OCI-LY1 (cell line): ENCODE data around the gene CRLF3.

Experiments used
- H2AFZ ChIP-seq: fragments of 200-600 bp; sonication (generic), shearing (Covaris generic); 2 replicates; pipeline ENCODE4 v1.6.0; 2014; ENCODE audit warnings: antibody characterized with exemption, mild to moderate bottlenecking, low read length
- H3F3A ChIP-seq: fragments of 200-600 bp; sonication (generic), shearing (Covaris generic); 2 replicates; pipeline ENCODE4 v1.6.0; 2014; ENCODE audit warnings: mild to moderate bottlenecking, antibody characterized with exemption, low read length, moderate library complexity; ENCODE audit not compliant: insufficient read depth
- H3K27ac ChIP-seq: fragments of 200-600 bp; sonication (generic); 2 replicates; pipeline ENCODE4 v1.5.1; 2014; ENCODE audit warnings: low read length, mixed run types, mild to moderate bottlenecking, low read depth; ENCODE audit not compliant: poor library complexity, severe bottlenecking
- H3K27me3 ChIP-seq: fragments of 200-600 bp; sonication (generic); 2 replicates; pipeline ENCODE4 v1.6.0; 2014; ENCODE audit warnings: antibody characterized with exemption, mild to moderate bottlenecking, low read length, moderate library complexity; ENCODE audit not compliant: insufficient read depth
- H3K36me3 ChIP-seq: fragments of 200-600 bp; sonication (generic); 2 replicates; pipeline ENCODE4 v1.6.1; 2014; ENCODE audit warnings: mild to moderate bottlenecking, antibody characterized with exemption, low read length, moderate library complexity, mixed read lengths; ENCODE audit not compliant: insufficient read depth
- H3K4me1 ChIP-seq: fragments of 200-600 bp; sonication (generic); 2 replicates; pipeline ENCODE4 v1.5.1; 2014; ENCODE audit warnings: mild to moderate bottlenecking, low read length, moderate library complexity; ENCODE audit not compliant: insufficient read depth, severe bottlenecking
- H3K4me2 ChIP-seq: fragments of 200-600 bp; sonication (generic), shearing (Covaris generic); 2 replicates; pipeline ENCODE4 v1.6.1; 2014; ENCODE audit warnings: low read length
- H3K4me3 ChIP-seq: fragments of 200-600 bp; sonication (generic); 2 replicates; pipeline ENCODE4 v1.5.1; 2014; ENCODE audit warnings: low read length, low read depth, mild to moderate bottlenecking, mixed read lengths; ENCODE audit not compliant: poor library complexity, severe bottlenecking
- H3K79me2 ChIP-seq: fragments of 200-600 bp; shearing (Covaris generic); 2 replicates; pipeline ENCODE4 v1.6.1; 2016; ENCODE audit warnings: mixed run types, low read length, mixed read lengths; ENCODE audit not compliant: insufficient read depth
- H3K9ac ChIP-seq: fragments of 200-600 bp; sonication (generic), shearing (Covaris generic); 2 replicates; pipeline ENCODE4 v1.6.1; 2014; ENCODE audit warnings: mild to moderate bottlenecking, low read length, mixed read lengths
- H3K9me2 ChIP-seq: fragments of 200-600 bp; sonication (generic), shearing (Covaris generic); 2 replicates; pipeline ENCODE4 v1.6.1; 2014; ENCODE audit warnings: low read depth, mild to moderate bottlenecking, low read length, mixed read lengths
- H3K9me3 ChIP-seq: fragments of 200-600 bp; shearing (Covaris generic); 2 replicates; pipeline ENCODE4 v1.6.1; 2014; ENCODE audit warnings: low read length, mixed read lengths
- H4K20me1 ChIP-seq: fragments of 200-600 bp; sonication (generic), shearing (Covaris generic); 2 replicates; pipeline ENCODE4 v1.6.0; 2016; ENCODE audit warnings: mild to moderate bottlenecking, low read length; ENCODE audit not compliant: insufficient read depth
- EZH2 ChIP-seq: fragments of 200-600 bp; sonication (generic), shearing (Covaris generic); IDR thresholded peaks from 2 replicates; pipeline ENCODE4 v1.8.0; 2017; ENCODE audit warnings: borderline replicate concordance, mixed run types, mild to moderate bottlenecking, antibody characterized with exemption, low read length, moderate library complexity, mixed read lengths
- TF ChIP-seq, protein P1 (sequence below): fragments of 200-600 bp; sonication (generic), shearing (Covaris generic); IDR thresholded peaks from 2 replicates; pipeline ENCODE4 v1.5.1; 2017; ENCODE audit warnings: mild to moderate bottlenecking, antibody characterized with exemption, low read length, moderate library complexity, mixed read lengths

The CRLF3 gene, protein sequence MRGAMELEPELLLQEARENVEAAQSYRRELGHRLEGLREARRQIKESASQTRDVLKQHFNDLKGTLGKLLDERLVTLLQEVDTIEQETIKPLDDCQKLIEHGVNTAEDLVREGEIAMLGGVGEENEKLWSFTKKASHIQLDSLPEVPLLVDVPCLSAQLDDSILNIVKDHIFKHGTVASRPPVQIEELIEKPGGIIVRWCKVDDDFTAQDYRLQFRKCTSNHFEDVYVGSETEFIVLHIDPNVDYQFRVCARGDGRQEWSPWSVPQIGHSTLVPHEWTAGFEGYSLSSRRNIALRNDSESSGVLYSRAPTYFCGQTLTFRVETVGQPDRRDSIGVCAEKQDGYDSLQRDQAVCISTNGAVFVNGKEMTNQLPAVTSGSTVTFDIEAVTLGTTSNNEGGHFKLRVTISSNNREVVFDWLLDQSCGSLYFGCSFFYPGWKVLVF

GRCh38 chr17:30824356-30825145, at the start of gene CRLF3:
Gene CRLF3 (minus strand): TSS chr17:30824692. CDS start chr17:30824651, 41 bp downstream.
- H3K79me2 ChIP-seq = peaks cover 47% of the 10 kb centered on the region
- H3K36me3 ChIP-seq = peaks cover 6% of the 10 kb centered on the region
- TF ChIP-seq EZH2 = no peak
- TF ChIP-seq, protein P1, sequence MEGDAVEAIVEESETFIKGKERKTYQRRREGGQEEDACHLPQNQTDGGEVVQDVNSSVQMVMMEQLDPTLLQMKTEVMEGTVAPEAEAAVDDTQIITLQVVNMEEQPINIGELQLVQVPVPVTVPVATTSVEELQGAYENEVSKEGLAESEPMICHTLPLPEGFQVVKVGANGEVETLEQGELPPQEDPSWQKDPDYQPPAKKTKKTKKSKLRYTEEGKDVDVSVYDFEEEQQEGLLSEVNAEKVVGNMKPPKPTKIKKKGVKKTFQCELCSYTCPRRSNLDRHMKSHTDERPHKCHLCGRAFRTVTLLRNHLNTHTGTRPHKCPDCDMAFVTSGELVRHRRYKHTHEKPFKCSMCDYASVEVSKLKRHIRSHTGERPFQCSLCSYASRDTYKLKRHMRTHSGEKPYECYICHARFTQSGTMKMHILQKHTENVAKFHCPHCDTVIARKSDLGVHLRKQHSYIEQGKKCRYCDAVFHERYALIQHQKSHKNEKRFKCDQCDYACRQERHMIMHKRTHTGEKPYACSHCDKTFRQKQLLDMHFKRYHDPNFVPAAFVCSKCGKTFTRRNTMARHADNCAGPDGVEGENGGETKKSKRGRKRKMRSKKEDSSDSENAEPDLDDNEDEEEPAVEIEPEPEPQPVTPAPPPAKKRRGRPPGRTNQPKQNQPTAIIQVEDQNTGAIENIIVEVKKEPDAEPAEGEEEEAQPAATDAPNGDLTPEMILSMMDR = peak; percentile 71
- peak within 1 kb of the TSS; percentile 83 for H3K4me2 ChIP-seq
- no peaks in the 10 kb centered on the region for H3K9me3 ChIP-seq
- H3K4me3 ChIP-seq = peak within 1 kb of the TSS; percentile 88
- no peaks in the 10 kb centered on the region for H3K9me2 ChIP-seq
- no peaks in the 10 kb centered on the region for H3K27me3 ChIP-seq
- peaks cover 48% of the 10 kb centered on the region for H3K4me1 ChIP-seq
- H4K20me1 ChIP-seq = no peaks in the 10 kb centered on the region
- no peak within 1 kb of the TSS; the same call in 1 of the 2 replicates for H2AFZ ChIP-seq
- peak within 1 kb of the TSS; percentile 94 for H3K9ac ChIP-seq
- peak within 1 kb of the TSS; percentile 94 for H3K27ac ChIP-seq
- H3F3A ChIP-seq = 0 out of 2 replicates have a peak, but pooled peaks cover 3% of the 10 kb centered on the region

- no peak overlapping the region for H2AFZ ChIP-seq
- H3K9me2 ChIP-seq = no peaks in the 10 kb centered on the region
- no peak for TF ChIP-seq EZH2
- TF ChIP-seq, protein P1 = no peak
- no peaks in the 10 kb centered on the region for H3K79me2 ChIP-seq
- no peak overlapping the region for H3K27ac ChIP-seq
- H3K4me2 ChIP-seq = no peak overlapping the region
- no peaks in the 10 kb centered on the region for H3K9me3 ChIP-seq
- H3K36me3 ChIP-seq = peaks cover 78% of the 10 kb centered on the region
- no peaks in the 10 kb centered on the region for H3K4me1 ChIP-seq
- no peaks in the 10 kb centered on the region for H3F3A ChIP-seq
- no peak overlapping the region for H3K4me3 ChIP-seq
- H4K20me1 ChIP-seq = no peaks in the 10 kb centered on the region
- no peaks in the 10 kb centered on the region for H3K27me3 ChIP-seq
- no peak overlapping the region for H3K9ac ChIP-seq
Measured at GRCh38 chr17:30869005-30869404, 44.5 kb upstream of the CRLF3 start.

DNA sequence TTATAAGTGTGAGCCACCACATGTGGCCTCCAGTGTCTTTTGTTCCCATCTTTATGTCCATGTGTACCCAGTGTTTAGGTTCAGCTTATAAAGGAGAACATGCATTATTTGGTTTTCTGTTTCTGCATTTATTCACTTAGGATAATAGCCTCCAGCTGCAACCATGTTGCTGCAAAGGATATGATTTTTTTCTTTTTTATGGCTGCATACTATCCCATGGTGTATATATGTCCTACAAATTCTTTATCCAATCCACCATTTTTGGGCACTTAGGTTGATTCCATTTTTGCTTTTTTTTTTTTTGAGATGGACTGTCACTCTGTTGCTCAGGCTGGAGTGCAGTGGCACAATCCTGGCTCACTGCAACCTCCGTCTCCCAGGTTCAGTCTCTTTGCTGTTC, 40.1 kb upstream of the CRLF3 start:
- Histone ChIP-seq H3F3A (no peaks in the 10 kb centered on the region; the same call in 1 of the 2 replicates), H3K79me2 (no peaks in the 10 kb centered on the region), H2AFZ (no peak overlapping the region), H3K36me3 (peaks cover 78% of the 10 kb centered on the region), H4K20me1 (no peaks in the 10 kb centered on the region), H3K9ac (no peak overlapping the region), H3K9me3 (no peaks in the 10 kb centered on the region), H3K4me3 (no peak overlapping the region), H3K9me2 (no peaks in the 10 kb centered on the region), H3K4me1 (no peaks in the 10 kb centered on the region), H3K27ac (no peak overlapping the region), H3K27me3 (no peaks in the 10 kb centered on the region), H3K4me2 (no peak overlapping the region)
- TF ChIP-seq, protein P1 = no peak
- no peak for TF ChIP-seq EZH2
